ENCODE data around the gene TOB1. TPM values are rescaled to one million over a fixed set of nuclear protein-coding genes. Genes with fewer than 3 reads are reported as not detected.
"Not testable (repeated sequence)": the region's sequence is repeated elsewhere in the genome, so short reads cannot be mapped to it uniquely, and the experiment has no call there.

TOB1 gene
- polyA plus RNA-seq, 2 donors, result 32.7 to 52.9 TPM

GRCh38 chr17:50884439-50885311 lies 18.5 kb upstream of the TOB1 start:
- Histone ChIP-seq H3K4me1 (ENCODE audit: control insufficient read depth in 2 of 2, insufficient read depth in 2 of 2, low read length in 1 of 2) (no peaks in the 10 kb centered on the region), H3K9me3 (ENCODE audit: control insufficient read depth in 2 of 2, insufficient read depth in 1 of 2, low read depth in 1 of 2, low read length in 1 of 2) (no peaks in the 10 kb centered on the region), H3K27ac (ENCODE audit: low read depth in 2 of 2, low read length in 1 of 2) (no peak overlapping the region), H3K27me3 (ENCODE audit: control insufficient read depth in 1 of 2, insufficient read depth in 2 of 2, low read length in 2 of 2) (no peaks in the 10 kb centered on the region), H3K4me3 (ENCODE audit: low read depth in 1 of 2, low read length in 2 of 2) (no peak overlapping the region), H3K36me3 (ENCODE audit: control insufficient read depth in 2 of 2, insufficient read depth in 2 of 2, low read length in 1 of 2) (no peaks in the 10 kb centered on the region)
- WGBS, 2 donors, result 70 to 84% methylated on average over 8 of the region's 8 CpGs

- Histone ChIP-seq H3K36me3 (ENCODE audit: control insufficient read depth in 2 of 2, insufficient read depth in 2 of 2, low read length in 1 of 2) (no peaks in the 10 kb centered on the region), H3K27ac (ENCODE audit: low read depth in 2 of 2, low read length in 1 of 2) (no peak overlapping the region), H3K4me1 (ENCODE audit: control insufficient read depth in 2 of 2, insufficient read depth in 2 of 2, low read length in 1 of 2) (no peaks in the 10 kb centered on the region), H3K27me3 (ENCODE audit: control insufficient read depth in 1 of 2, insufficient read depth in 2 of 2, low read length in 2 of 2) (no peaks in the 10 kb centered on the region), H3K4me3 (ENCODE audit: low read depth in 1 of 2, low read length in 2 of 2) (no peak overlapping the region), H3K9me3 (ENCODE audit: control insufficient read depth in 2 of 2, insufficient read depth in 1 of 2, low read depth in 1 of 2, low read length in 1 of 2) (no peaks in the 10 kb centered on the region)
- WGBS, 2 donors, result 79 to 83% methylated on average over 5 of the region's 5 CpGs
Observed at GRCh38 chr17:50883850-50884438, 17.8 kb upstream of the TOB1 start.

GRCh38 chr17:50882851-50883250 lies 16.7 kb upstream of the TOB1 start:
- Histone ChIP-seq H3K4me1 (ENCODE audit: control insufficient read depth in 2 of 2, insufficient read depth in 2 of 2, low read length in 1 of 2) (no peaks in the 10 kb centered on the region), H3K4me3 (ENCODE audit: low read depth in 1 of 2, low read length in 2 of 2) (no peak overlapping the region), H3K9me3 (ENCODE audit: control insufficient read depth in 2 of 2, insufficient read depth in 1 of 2, low read depth in 1 of 2, low read length in 1 of 2) (no peaks in the 10 kb centered on the region), H3K27me3 (ENCODE audit: control insufficient read depth in 1 of 2, insufficient read depth in 2 of 2, low read length in 2 of 2) (no peaks in the 10 kb centered on the region), H3K27ac (ENCODE audit: low read depth in 2 of 2, low read length in 1 of 2) (no peak overlapping the region), H3K36me3 (ENCODE audit: control insufficient read depth in 2 of 2, insufficient read depth in 2 of 2, low read length in 1 of 2) (no peaks in the 10 kb centered on the region)
- WGBS, 2 donors, result 91 to 92% methylated on average over 7 of the region's 7 CpGs

GRCh38 chr17:50881182-50881581 lies 15.0 kb upstream of the TOB1 start:
- Histone ChIP-seq H3K36me3 (ENCODE audit: control insufficient read depth in 2 of 2, insufficient read depth in 2 of 2, low read length in 1 of 2) (no peaks in the 10 kb centered on the region), H3K27me3 (ENCODE audit: control insufficient read depth in 1 of 2, insufficient read depth in 2 of 2, low read length in 2 of 2) (no peaks in the 10 kb centered on the region), H3K27ac (ENCODE audit: low read depth in 2 of 2, low read length in 1 of 2) (no peak overlapping the region), H3K4me3 (ENCODE audit: low read depth in 1 of 2, low read length in 2 of 2) (no peak overlapping the region), H3K4me1 (ENCODE audit: control insufficient read depth in 2 of 2, insufficient read depth in 2 of 2, low read length in 1 of 2) (no peaks in the 10 kb centered on the region), H3K9me3 (ENCODE audit: control insufficient read depth in 2 of 2, insufficient read depth in 1 of 2, low read depth in 1 of 2, low read length in 1 of 2) (no peaks in the 10 kb centered on the region)
- WGBS, 2 donors, result 74 to 91% methylated on average over 2 of the region's 2 CpGs

- Histone ChIP-seq H3K27ac (ENCODE audit: low read depth in 2 of 2, low read length in 1 of 2) (no peak overlapping the region), H3K9me3 (ENCODE audit: control insufficient read depth in 2 of 2, insufficient read depth in 1 of 2, low read depth in 1 of 2, low read length in 1 of 2) (no peaks in the 10 kb centered on the region), H3K36me3 (ENCODE audit: control insufficient read depth in 2 of 2, insufficient read depth in 2 of 2, low read length in 1 of 2) (no peaks in the 10 kb centered on the region), H3K27me3 (ENCODE audit: control insufficient read depth in 1 of 2, insufficient read depth in 2 of 2, low read length in 2 of 2) (no peaks in the 10 kb centered on the region), H3K4me1 (ENCODE audit: control insufficient read depth in 2 of 2, insufficient read depth in 2 of 2, low read length in 1 of 2) (no peaks in the 10 kb centered on the region), H3K4me3 (ENCODE audit: low read depth in 1 of 2, low read length in 2 of 2) (no peak overlapping the region)
- WGBS, 2 donors, result 91 to 95% methylated on average over 5 of the region's 5 CpGs
Observed at GRCh38 chr17:50879086-50879485, 12.9 kb upstream of the TOB1 start.

GRCh38 chr17:50877838-50878237 lies 11.7 kb upstream of the TOB1 start:
- WGBS, 2 donors, result 96 to 98% methylated on average over 1 of the region's 1 CpG

GRCh38 chr17:50877042-50877441 lies 10.9 kb upstream of the TOB1 start:
- H3K4me1 ChIP-seq (ENCODE audit: control insufficient read depth in 2 of 2, insufficient read depth in 2 of 2, low read length in 1 of 2); H3K4me3 ChIP-seq (ENCODE audit: low read depth in 1 of 2, low read length in 2 of 2); H3K9me3 ChIP-seq (ENCODE audit: control insufficient read depth in 2 of 2, insufficient read depth in 1 of 2, low read depth in 1 of 2, low read length in 1 of 2); H3K27ac ChIP-seq (ENCODE audit: low read depth in 2 of 2, low read length in 1 of 2); H3K27me3 ChIP-seq (ENCODE audit: control insufficient read depth in 1 of 2, insufficient read depth in 2 of 2, low read length in 2 of 2); H3K36me3 ChIP-seq (ENCODE audit: control insufficient read depth in 2 of 2, insufficient read depth in 2 of 2, low read length in 1 of 2): not testable (repeated sequence)
- WGBS, 2 donors, result 97 to 98% methylated on average over 9 of the region's 9 CpGs

More at GRCh38 chr17:50877838-50878237, 11.7 kb upstream of the TOB1 start:
- no peak overlapping the region for H3K4me3 ChIP-seq (ENCODE audit: low read depth in 1 of 2, low read length in 2 of 2)
- no peak overlapping the region for H3K27ac ChIP-seq (ENCODE audit: low read depth in 2 of 2, low read length in 1 of 2)
- peaks cover 0 to 2% of the 10 kb centered on the region in 2 donors for H3K4me1 ChIP-seq (ENCODE audit: control insufficient read depth in 2 of 2, insufficient read depth in 2 of 2, low read length in 1 of 2)
- no peaks in the 10 kb centered on the region for H3K9me3 ChIP-seq (ENCODE audit: control insufficient read depth in 2 of 2, insufficient read depth in 1 of 2, low read depth in 1 of 2, low read length in 1 of 2)
- no peaks in the 10 kb centered on the region for H3K36me3 ChIP-seq (ENCODE audit: control insufficient read depth in 2 of 2, insufficient read depth in 2 of 2, low read length in 1 of 2)
- no peaks in the 10 kb centered on the region for H3K27me3 ChIP-seq (ENCODE audit: control insufficient read depth in 1 of 2, insufficient read depth in 2 of 2, low read length in 2 of 2)

- Histone ChIP-seq H3K4me1 (ENCODE audit: control insufficient read depth in 2 of 2, insufficient read depth in 2 of 2, low read length in 1 of 2) (peaks cover 0 to 2% of the 10 kb centered on the region in 2 donors), H3K27ac (ENCODE audit: low read depth in 2 of 2, low read length in 1 of 2) (no peak overlapping the region), H3K36me3 (ENCODE audit: control insufficient read depth in 2 of 2, insufficient read depth in 2 of 2, low read length in 1 of 2) (no peaks in the 10 kb centered on the region), H3K27me3 (ENCODE audit: control insufficient read depth in 1 of 2, insufficient read depth in 2 of 2, low read length in 2 of 2) (no peaks in the 10 kb centered on the region), H3K9me3 (ENCODE audit: control insufficient read depth in 2 of 2, insufficient read depth in 1 of 2, low read depth in 1 of 2, low read length in 1 of 2) (no peaks in the 10 kb centered on the region), H3K4me3 (ENCODE audit: low read depth in 1 of 2, low read length in 2 of 2) (no peak overlapping the region)
- 84 to 86% methylated on average over 2 of the region's 2 CpGs for WGBS, 2 donors
Observed at GRCh38 chr17:50875074-50875473, 8.9 kb upstream of the TOB1 start.

- Histone ChIP-seq H3K27ac (ENCODE audit: low read depth in 2 of 2, low read length in 1 of 2) (no peak overlapping the region), H3K36me3 (ENCODE audit: control insufficient read depth in 2 of 2, insufficient read depth in 2 of 2, low read length in 1 of 2) (no peaks in the 10 kb centered on the region), H3K27me3 (ENCODE audit: control insufficient read depth in 1 of 2, insufficient read depth in 2 of 2, low read length in 2 of 2) (no peaks in the 10 kb centered on the region), H3K4me1 (ENCODE audit: control insufficient read depth in 2 of 2, insufficient read depth in 2 of 2, low read length in 1 of 2) (peaks cover 0 to 2% of the 10 kb centered on the region in 2 donors), H3K4me3 (ENCODE audit: low read depth in 1 of 2, low read length in 2 of 2) (no peak overlapping the region), H3K9me3 (ENCODE audit: control insufficient read depth in 2 of 2, insufficient read depth in 1 of 2, low read depth in 1 of 2, low read length in 1 of 2) (no peaks in the 10 kb centered on the region)
- 33 to 50% methylated on average over 4 of the region's 4 CpGs for WGBS, 2 donors
Observed at GRCh38 chr17:50872710-50873424, 6.7 kb upstream of the TOB1 start.

Data from esophagus (tissue), 2 donors.